Body of pancreas (tissue), 4 donors: ENCODE data around the gene GRK4. TPM values are rescaled to one million over a fixed set of nuclear protein-coding genes. Genes with fewer than 3 reads are reported as not detected.

Experiments used
- ATAC-seq: fragments of 150-250 bp; one replicate; pipeline ENCODE4 v1.9.1; 2016
- DNase-seq, 4 donors: peaks; one replicate each; pipeline ENCODE4 v3.0.0-alpha.2; 2019
- H3K27ac ChIP-seq, 4 donors: fragments of 200-600 bp; sonication (generic); 1 replicate in 3 of 4; 2 replicates in 1 of 4; pipeline versions ENCODE4 v1.5.1 to v1.6.1; 2016 to 2019; ENCODE audit warnings: mild to moderate bottlenecking in 1 of 4, mixed read lengths in 1 of 4, moderate library complexity in 1 of 4
- H3K27me3 ChIP-seq, 2 donors: fragments of 200-600 bp; sonication (generic); one replicate each; pipeline ENCODE4 v1.6.0; 2016; ENCODE audit warnings: mild to moderate bottlenecking in 1 of 2
- H3K36me3 ChIP-seq, 2 donors: fragments of 200-600 bp; sonication (generic); replicated peaks in 1 of 2; 2 replicates each; pipeline ENCODE4 v1.5.1; 2016; ENCODE audit warnings: low read depth in 2 of 2; ENCODE audit not compliant: insufficient read depth in 1 of 2
- H3K4me1 ChIP-seq: fragments of 200-600 bp; sonication (generic); one replicate; pipeline ENCODE4 v1.6.0; 2016
- H3K4me3 ChIP-seq, 2 donors: fragments of 200-600 bp; sonication (generic); 1 replicate in 1 of 2; 2 replicates in 1 of 2; pipeline ENCODE4 v1.5.1; 2016 to 2019
- H3K9me3 ChIP-seq, 3 donors: fragments of 200-600 bp; sonication (generic); 1 replicate in 2 of 3; 2 replicates in 1 of 3; pipeline ENCODE4 v1.5.1; 2016
- CTCF ChIP-seq, 7 experiments: fragments of 450-650 bp in 4 of 7; fragments of 200-600 bp in 3 of 7; sonication (generic) in 3 of 7; IDR thresholded peaks; one replicate each; pipeline ENCODE4 v1.5.1; 2016 to 2019; ENCODE audit warnings: antibody characterized with exemption in 7 of 7
- POLR2A ChIP-seq, 3 donors: fragments of 450-650 bp; IDR thresholded peaks; one replicate each; pipeline ENCODE4 v1.6.1; 2016; ENCODE audit warnings: antibody characterized with exemption in 3 of 3, mild to moderate bottlenecking in 2 of 3
- WGBS, 2 donors: methylation state at CpG; one replicate each; pipeline ENCODE4 v1.1.5; 2017; 5-methylcytosine and 5-hydroxymethylcytosine counted together
- intact Hi-C: fragments of 100-400 bp; cut with DNase I; formaldehyde crosslinking; loops from one replicate; pipeline ENCODE4 v1.15.1; 2023
- total RNA-seq, 2 donors: library from RNA; depleted of rRNA; stranded (reverse); fragments of >200 nt; gene quantifications; one replicate each; pipeline ENCODE4 v1.1.0, GENCODE V29; 2016

Gene GRK4
- total RNA-seq, 2 donors from 2014 or later, result 6.5 to 14.5 TPM

GRCh38 chr4:2964706-2965258 is 1.4 kb downstream of the GRK4 start:
- peaks cover 24% of the 10 kb centered on the region for H3K4me1 ChIP-seq
- TF ChIP-seq POLR2A (IDR thresholded peaks at IDR 0.05), result no peak
- no peak for TF ChIP-seq CTCF (IDR thresholded peaks at IDR 0.05)
- H3K4me3 ChIP-seq, result peak overlapping the region in 1 of 2 donors; percentile 55
- ATAC-seq, result no peak
- no peaks in the 10 kb centered on the region for H3K27me3 ChIP-seq
- H3K36me3 ChIP-seq, result no peaks in the 10 kb centered on the region
- no peak overlapping the region for H3K27ac ChIP-seq
- no peaks in the 10 kb centered on the region for H3K9me3 ChIP-seq
- intact Hi-C loops, result no loop called here
- no peak for DNase-seq
- 45 to 56% methylated on average over 5 of the region's 5 CpGs for WGBS, 2 donors

GRCh38 chr4:2965262-2965661 is 1.9 kb downstream of the GRK4 start:
- intact Hi-C loops, result no loop called here
- DNase-seq (no peak), ATAC-seq (no peak)
- no peak overlapping the region for H3K4me3 ChIP-seq
- H3K36me3 ChIP-seq, result no peaks in the 10 kb centered on the region
- H3K27me3 ChIP-seq, result no peaks in the 10 kb centered on the region
- peaks cover 24% of the 10 kb centered on the region for H3K4me1 ChIP-seq
- WGBS, 2 donors, result 90 to 95% methylated on average over 16 of the region's 16 CpGs
- no peak overlapping the region for H3K27ac ChIP-seq
- H3K9me3 ChIP-seq, result no peaks in the 10 kb centered on the region
- TF ChIP-seq CTCF (IDR thresholded peaks at IDR 0.05) (no peak), POLR2A (IDR thresholded peaks at IDR 0.05) (no peak)

- 79 to 82% methylated on average over 3 of the region's 3 CpGs for WGBS, 2 donors
- Histone ChIP-seq H3K9me3 (no peaks in the 10 kb centered on the region), H3K27me3 (no peaks in the 10 kb centered on the region), H3K27ac (no peak overlapping the region), H3K4me1 (peaks cover 12% of the 10 kb centered on the region), H3K36me3 (no peaks in the 10 kb centered on the region), H3K4me3 (no peak overlapping the region)
- intact Hi-C loops, result no loop called here
- no peak for TF ChIP-seq POLR2A (IDR thresholded peaks at IDR 0.05)
- TF ChIP-seq CTCF (IDR thresholded peaks at IDR 0.05), result no peak
- DNase-seq, result no peak
- ATAC-seq, result no peak
Observed at GRCh38 chr4:2968381-2968780, 5.0 kb downstream of the GRK4 start.

- no peaks in the 10 kb centered on the region for H3K36me3 ChIP-seq
- 88 to 90% methylated on average over 3 of the region's 3 CpGs for WGBS, 2 donors
- intact Hi-C loops, result no loop called here
- no peak for ATAC-seq
- no peak for TF ChIP-seq POLR2A (IDR thresholded peaks at IDR 0.05)
- TF ChIP-seq CTCF (IDR thresholded peaks at IDR 0.05), result no peak
- H3K9me3 ChIP-seq, result no peaks in the 10 kb centered on the region
- no peak overlapping the region for H3K4me3 ChIP-seq
- H3K27me3 ChIP-seq, result no peaks in the 10 kb centered on the region
- no peak for DNase-seq
- no peak overlapping the region for H3K27ac ChIP-seq
- H3K4me1 ChIP-seq, result no peaks in the 10 kb centered on the region
Observed at GRCh38 chr4:2971275-2971674, 7.9 kb downstream of the GRK4 start.
